Activated CD4-positive, alpha-beta T cell treated with anti-CD3 and anti-CD28 coated beads, Interleukin-2, amount 10 ng/mL, durations not matched to agents 24 days and 14 days (primary cell): ENCODE data around the gene PXT1. TPM values are rescaled to one million over a fixed set of nuclear protein-coding genes. Genes with fewer than 3 reads are reported as not detected.
"Not testable (repeated sequence)": the region's sequence is repeated elsewhere in the genome, so short reads cannot be mapped to it uniquely, and the experiment has no call there.

Experiments
- DNase-seq: peaks from one replicate; pipeline ENCODE4 v3.0.0; 2022
- H3K27ac Mint-ChIP-seq: one replicate; pipeline ENCODE4 v1.8.0; 2022; ENCODE audit warnings: mild to moderate bottlenecking, mixed read lengths
- H3K27me3 Mint-ChIP-seq: one replicate; pipeline ENCODE4 v1.8.0; 2022; ENCODE audit warnings: mixed read lengths
- H3K36me3 Mint-ChIP-seq: one replicate; pipeline ENCODE4 v1.8.0; 2022; ENCODE audit warnings: low read depth, mild to moderate bottlenecking, mixed read lengths
- H3K4me1 Mint-ChIP-seq: one replicate; pipeline ENCODE4 v1.8.0; 2021; ENCODE audit warnings: mixed read lengths
- H3K4me3 Mint-ChIP-seq: one replicate; pipeline ENCODE4 v1.8.0; 2022; ENCODE audit warnings: mild to moderate bottlenecking, moderate library complexity, mixed read lengths
- H3K9me3 Mint-ChIP-seq: one replicate; pipeline ENCODE4 v1.8.0; 2021; ENCODE audit warnings: mixed read lengths
- intact Hi-C: fragments of 100-400 bp; cut with micrococcal nuclease; formaldehyde crosslinking; loops from one replicate; pipeline ENCODE4 v1.15.1; 2023
- total RNA-seq: library from RNA; stranded (reverse); gene quantifications from 2 replicates; pipeline ENCODE4 v1.2.3, GENCODE V29; 2022

Gene PXT1
- total RNA-seq, 1 donor from 2014 or later, result 0.30 TPM

GRCh38 chr6:36463676-36464075 is 21.0 kb upstream of the PXT1 start:
- peaks cover 6% of the 10 kb centered on the region for H3K4me1 Mint-ChIP-seq
- intact Hi-C loops, result no loop called here
- no peak overlapping the region for H3K27ac Mint-ChIP-seq
- no peaks in the 10 kb centered on the region for H3K27me3 Mint-ChIP-seq
- no peak for DNase-seq
- H3K9me3 Mint-ChIP-seq, result no peaks in the 10 kb centered on the region
- H3K36me3 Mint-ChIP-seq, result peaks cover 30% of the 10 kb centered on the region
- H3K4me3 Mint-ChIP-seq, result no peak overlapping the region

DNA sequence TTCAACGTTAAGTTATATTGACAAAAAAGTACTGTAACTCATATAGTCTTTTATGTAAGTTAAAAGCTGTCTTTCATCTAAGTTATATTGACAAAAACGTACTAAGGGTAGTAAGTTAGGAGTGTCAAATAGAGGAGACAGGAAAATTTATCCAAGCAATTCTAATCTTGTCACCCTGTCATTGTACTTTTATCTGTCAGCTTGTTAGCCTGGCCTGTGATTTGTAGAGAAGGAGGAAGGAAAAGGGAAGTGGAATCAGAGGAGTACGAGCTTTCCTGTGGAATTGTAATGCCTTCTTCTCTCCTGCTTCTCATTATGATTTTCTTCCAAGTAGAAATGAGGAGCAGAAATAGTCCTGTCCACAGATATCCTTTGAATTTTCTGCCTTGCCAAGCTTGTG is 19.0 kb upstream of the PXT1 start:
- intact Hi-C loops, result no loop called here
- DNase-seq, result no peak
- H3K36me3 Mint-ChIP-seq, result peaks cover 31% of the 10 kb centered on the region
- no peaks in the 10 kb centered on the region for H3K27me3 Mint-ChIP-seq
- H3K27ac Mint-ChIP-seq, result no peak overlapping the region
- peaks cover 10% of the 10 kb centered on the region for H3K4me1 Mint-ChIP-seq
- no peak overlapping the region for H3K4me3 Mint-ChIP-seq
- H3K9me3 Mint-ChIP-seq, result no peaks in the 10 kb centered on the region

DNA sequence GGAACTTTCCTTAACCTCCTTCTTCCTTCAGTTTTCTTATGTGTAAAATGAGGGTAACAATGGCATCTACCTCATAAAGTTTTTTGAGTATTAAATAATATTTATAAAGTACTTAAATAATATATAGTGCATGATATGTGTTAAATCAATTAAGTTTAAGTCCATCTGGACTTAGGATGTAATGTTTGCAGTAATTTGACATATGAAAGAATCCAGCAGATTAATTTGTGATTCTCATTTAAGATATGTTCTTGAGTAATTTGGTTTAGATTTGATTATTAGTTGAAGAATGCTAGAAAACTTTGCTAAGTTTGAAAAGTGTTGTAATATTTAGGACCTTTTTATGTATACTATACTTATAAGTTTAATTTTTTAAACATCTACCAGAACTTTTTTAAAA is 18.3 kb upstream of the PXT1 start:
- no peak for DNase-seq
- no peaks in the 10 kb centered on the region for H3K9me3 Mint-ChIP-seq
- intact Hi-C loops, result no loop called here
- H3K4me3 Mint-ChIP-seq, result no peak overlapping the region
- H3K4me1 Mint-ChIP-seq, result peaks cover 10% of the 10 kb centered on the region
- H3K36me3 Mint-ChIP-seq, result peaks cover 27% of the 10 kb centered on the region
- no peak overlapping the region for H3K27ac Mint-ChIP-seq
- H3K27me3 Mint-ChIP-seq, result no peaks in the 10 kb centered on the region

DNA sequence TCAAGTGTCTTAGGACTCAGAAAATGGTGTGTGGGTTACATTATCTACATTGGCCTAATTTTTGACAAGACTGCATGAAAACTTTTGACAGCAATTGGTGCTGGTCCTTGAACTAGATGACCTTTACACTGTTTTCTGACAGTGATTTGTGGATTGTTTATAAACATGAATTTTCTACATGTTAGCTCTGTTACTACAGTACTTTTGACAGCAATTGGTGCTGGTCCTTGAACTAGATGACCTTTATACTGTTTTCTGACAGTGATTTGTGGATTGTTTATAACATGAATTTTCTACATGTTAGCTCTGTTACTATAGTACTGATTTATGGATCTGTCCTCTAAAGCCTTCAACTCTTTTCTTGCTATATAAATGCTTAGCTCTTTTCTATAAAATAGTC is 16.8 kb upstream of the PXT1 start:
- Mint-ChIP-seq H3K27ac (no peak overlapping the region), H3K4me3 (no peak overlapping the region), H3K9me3 (no peaks in the 10 kb centered on the region), H3K4me1 (peaks cover 8% of the 10 kb centered on the region), H3K27me3 (no peaks in the 10 kb centered on the region), H3K36me3 (peaks cover 25% of the 10 kb centered on the region)
- DNase-seq, result no peak
- intact Hi-C loops, result no loop called here

DNA sequence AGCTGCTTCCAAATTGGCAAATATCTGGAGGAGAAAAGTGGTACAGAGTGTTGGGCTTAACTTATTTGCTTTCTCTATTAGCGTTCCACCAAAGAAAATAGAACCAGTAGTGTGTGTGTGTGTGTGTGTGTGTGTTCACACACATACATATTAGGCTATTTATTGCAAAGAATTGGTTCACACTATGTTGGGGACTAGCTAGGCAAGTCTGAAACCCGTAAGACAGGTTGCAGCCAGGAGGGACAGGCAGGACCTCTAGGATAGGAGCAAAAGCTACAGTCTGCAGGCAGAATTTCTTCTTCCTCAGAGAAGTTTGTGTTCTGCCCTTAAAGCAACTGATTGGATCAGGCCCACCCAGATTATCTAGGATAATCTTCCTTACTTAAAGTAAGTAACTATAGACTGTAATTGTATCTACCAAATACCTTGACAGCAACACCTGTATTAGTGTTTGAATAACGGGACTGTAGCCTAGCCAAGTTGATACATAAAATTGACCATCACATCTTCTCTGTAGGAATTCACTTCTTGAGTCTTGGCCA is 12.9 kb upstream of the PXT1 start:
- Mint-ChIP-seq H3K27ac (no peak overlapping the region), H3K4me3 (no peak overlapping the region)

DNA sequence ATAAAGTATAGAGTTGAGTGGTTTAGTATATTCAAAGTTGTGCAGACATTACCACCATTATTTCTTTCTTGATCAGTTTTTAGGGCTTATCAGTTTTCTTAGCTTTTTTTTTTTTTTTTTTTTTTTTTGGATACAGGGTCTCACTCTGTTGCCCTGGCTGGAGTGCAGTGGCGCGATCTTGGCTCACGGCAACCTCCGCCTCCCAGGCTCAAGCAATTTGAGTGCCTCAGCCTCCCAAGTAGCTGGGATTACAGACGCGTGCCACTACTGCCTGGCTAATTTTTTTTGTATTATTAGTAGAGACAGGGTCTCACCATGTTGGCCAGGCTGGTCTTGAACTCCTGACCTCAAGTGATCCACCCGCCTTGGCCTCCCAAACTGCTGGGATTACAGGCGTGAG is 10.2 kb upstream of the PXT1 start:
- H3K4me1 Mint-ChIP-seq, result peaks cover 11% of the 10 kb centered on the region
- DNase-seq, H3K27me3 Mint-ChIP-seq, H3K4me3 Mint-ChIP-seq, H3K27ac Mint-ChIP-seq, H3K9me3 Mint-ChIP-seq, intact Hi-C loops: not testable (repeated sequence)
- peaks cover 30% of the 10 kb centered on the region for H3K36me3 Mint-ChIP-seq

More for the DNA sequence above, 12.9 kb upstream of the PXT1 start:
- Mint-ChIP-seq H3K4me1 (peaks cover 6% of the 10 kb centered on the region), H3K9me3 (no peaks in the 10 kb centered on the region), H3K36me3 (peaks cover 16% of the 10 kb centered on the region), H3K27me3 (no peaks in the 10 kb centered on the region)
- DNase-seq, result no peak
- intact Hi-C loops, result no loop called here

- Mint-ChIP-seq H3K36me3 (peaks cover 37% of the 10 kb centered on the region), H3K4me1 (peaks cover 20% of the 10 kb centered on the region)
- H3K9me3 Mint-ChIP-seq, H3K27ac Mint-ChIP-seq, intact Hi-C loops, H3K27me3 Mint-ChIP-seq, H3K4me3 Mint-ChIP-seq, DNase-seq: not testable (repeated sequence)
Measured at GRCh38 chr6:36449173-36449572, 6.5 kb upstream of the PXT1 start.

DNA sequence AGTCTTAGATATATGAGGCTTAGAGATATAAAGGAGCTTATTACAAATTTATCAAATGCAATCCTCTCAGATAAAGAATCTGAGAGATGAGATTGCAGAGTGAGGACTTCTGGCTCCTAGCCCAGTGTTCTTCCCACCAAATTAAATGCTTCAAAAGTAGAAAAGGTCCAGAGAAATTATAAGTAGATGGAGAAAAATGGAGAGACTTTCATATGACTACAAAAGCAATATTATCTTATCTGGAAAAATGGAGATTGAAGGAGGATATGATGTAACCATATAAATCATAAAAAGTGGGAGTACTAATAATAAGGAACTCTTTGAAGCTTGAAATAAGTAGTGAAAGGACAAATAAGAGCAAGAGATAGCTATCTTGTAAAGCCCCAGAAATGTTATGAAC is 3.0 kb upstream of the PXT1 start:
- intact Hi-C loops, result no loop called here
- Mint-ChIP-seq H3K4me3 (peak overlapping the region; percentile 22), H3K27me3 (no peaks in the 10 kb centered on the region), H3K27ac (no peak overlapping the region), H3K9me3 (no peaks in the 10 kb centered on the region), H3K36me3 (peaks cover 33% of the 10 kb centered on the region), H3K4me1 (peaks cover 33% of the 10 kb centered on the region)
- no peak for DNase-seq

- peaks cover 31% of the 10 kb centered on the region for H3K4me1 Mint-ChIP-seq
- no peaks in the 10 kb centered on the region for H3K27me3 Mint-ChIP-seq
- H3K27ac Mint-ChIP-seq, result peak overlapping the region; percentile 93
- peaks cover 30% of the 10 kb centered on the region for H3K36me3 Mint-ChIP-seq
- peak overlapping the region; percentile 96 for H3K4me3 Mint-ChIP-seq
- no peaks in the 10 kb centered on the region for H3K9me3 Mint-ChIP-seq
- intact Hi-C loops, result loop anchor here (5.0 kb wide), 1 partner anchor 818 kb away; no protein-coding TSS in a partner anchor
- no peak for DNase-seq
Measured at GRCh38 chr6:36444470-36444869, 1.8 kb upstream of the PXT1 start.

DNA sequence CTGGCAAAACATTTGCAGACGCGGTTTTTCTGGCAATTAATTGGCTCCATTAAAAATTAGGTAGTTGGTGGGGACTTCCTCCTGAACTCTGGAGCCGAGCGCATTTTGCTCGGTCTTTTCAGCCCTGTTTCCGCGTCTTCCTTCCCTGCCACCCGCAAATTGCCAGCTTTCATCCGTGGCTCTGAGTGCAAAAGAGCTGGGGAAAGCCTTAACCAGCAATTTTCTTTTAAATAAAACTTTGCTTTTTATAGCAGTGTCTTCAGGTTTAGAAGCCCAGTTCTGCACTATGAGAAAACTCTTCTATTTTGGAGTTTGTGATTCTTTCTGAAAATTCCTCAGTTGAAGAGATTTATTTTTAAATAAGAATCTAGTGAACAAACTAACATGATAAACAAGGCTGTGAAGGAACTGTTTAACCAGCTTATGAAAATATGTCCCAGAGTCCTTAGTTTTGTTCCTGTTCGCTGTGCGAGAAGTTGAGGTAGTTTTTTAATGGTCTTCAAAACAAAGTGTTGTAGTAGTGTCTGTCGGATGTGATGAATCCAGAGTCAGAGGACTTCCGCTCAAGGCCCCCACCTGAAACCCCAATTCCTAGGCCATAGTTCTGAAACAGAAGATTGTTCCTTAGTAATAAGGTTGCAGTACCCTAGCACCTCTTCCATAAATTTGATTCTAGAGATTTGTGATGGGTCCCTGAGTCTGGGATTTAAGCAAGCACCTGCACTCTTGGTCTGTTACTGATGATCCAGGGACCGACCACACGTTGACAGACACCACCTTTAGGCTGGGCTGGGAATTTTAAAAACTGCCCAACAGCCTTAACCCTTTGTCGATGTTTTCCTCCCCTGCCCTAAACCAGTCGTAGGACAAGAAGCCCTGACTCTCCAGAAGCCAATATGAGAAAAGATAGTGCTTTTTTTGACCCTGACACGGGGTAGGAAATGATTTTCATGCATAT is 1.1 kb upstream of the PXT1 start:
- Mint-ChIP-seq H3K36me3 (peaks cover 23% of the 10 kb centered on the region), H3K27me3 (no peaks in the 10 kb centered on the region), H3K4me1 (peaks cover 29% of the 10 kb centered on the region), H3K27ac (peak overlapping the region; percentile 93), H3K4me3 (peak overlapping the region; percentile 96), H3K9me3 (no peaks in the 10 kb centered on the region)
- intact Hi-C loops, result loop anchor here (2.0 to 5.0 kb wide), 2 partner anchors 103 to 819 kb away; partner anchors contain the start of gene STK38
- peak; percentile 72 for DNase-seq

DNA sequence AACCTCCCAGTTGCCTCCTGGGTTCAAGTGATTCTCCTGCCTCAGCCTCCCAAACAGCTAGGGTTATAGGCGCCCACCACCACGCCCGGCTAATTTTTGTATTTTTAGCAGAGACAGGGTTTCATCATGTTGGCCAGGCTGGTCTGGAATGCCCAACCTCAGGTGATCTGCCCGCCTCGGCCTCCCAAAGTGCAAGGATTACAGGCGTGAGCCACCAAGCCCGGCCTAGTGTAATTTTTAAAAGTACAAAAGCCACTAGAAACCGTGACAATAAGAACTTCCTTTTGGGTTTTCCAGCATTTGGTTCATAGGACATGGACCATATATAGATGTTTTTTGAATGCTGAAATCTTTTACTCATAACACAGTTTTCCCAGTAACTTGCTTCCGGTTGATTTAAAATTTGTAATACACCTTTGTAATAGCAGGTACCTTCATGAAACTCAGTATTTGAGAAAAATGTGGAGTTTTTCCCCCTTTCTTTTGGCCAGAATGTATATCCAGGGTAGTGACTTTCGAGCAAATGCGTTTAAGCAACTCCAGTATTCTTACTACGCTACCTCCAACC is 467 bp downstream of the PXT1 start:
- intact Hi-C loops, result loop anchor here (1.0 to 5.0 kb wide), 4 partner anchors 105 to 820 kb away; partner anchors contain the start of genes SRSF3 and STK38
- Mint-ChIP-seq H3K4me1 (peaks cover 28% of the 10 kb centered on the region), H3K27me3 (no peaks in the 10 kb centered on the region), H3K9me3 (no peaks in the 10 kb centered on the region), H3K4me3 (peak overlapping the region; percentile 96), H3K36me3 (peaks cover 14% of the 10 kb centered on the region), H3K27ac (peak overlapping the region; percentile 98)
- DNase-seq, result no peak

DNA sequence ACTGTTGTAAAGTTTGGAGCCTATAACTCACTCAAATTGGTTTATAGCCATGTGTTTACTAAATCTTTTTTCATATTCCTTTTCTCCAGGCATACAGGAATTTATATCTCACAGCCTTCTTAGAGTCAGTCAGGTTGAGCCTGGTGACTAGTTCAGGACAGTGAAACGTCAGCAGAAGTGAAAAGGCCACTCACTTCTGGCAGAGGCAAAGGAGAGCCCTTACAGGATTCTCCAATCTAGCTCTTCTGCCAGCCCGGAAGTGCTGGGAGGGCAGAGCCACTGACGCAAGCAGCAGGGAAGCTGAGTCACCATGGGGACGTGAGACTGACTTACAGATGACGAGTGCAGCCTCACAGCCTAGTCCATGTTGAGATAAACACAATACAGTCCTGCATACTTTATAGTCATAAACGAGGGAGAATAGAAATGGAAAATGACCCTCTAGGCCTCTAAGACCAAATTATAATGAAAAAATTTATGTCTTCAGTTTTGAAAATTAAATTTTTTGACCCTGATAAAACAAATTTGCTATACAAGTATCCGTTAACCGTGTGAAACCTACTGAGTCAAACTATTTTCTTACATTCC is 1.3 kb downstream of the PXT1 start:
- Mint-ChIP-seq H3K4me3 (peak overlapping the region; percentile 42), H3K27ac (peak overlapping the region; percentile 75), H3K4me1 (peaks cover 28% of the 10 kb centered on the region), H3K36me3 (peaks cover 12% of the 10 kb centered on the region), H3K27me3 (no peaks in the 10 kb centered on the region), H3K9me3 (no peaks in the 10 kb centered on the region)
- intact Hi-C loops, result loop anchor here (1.0 to 5.0 kb wide), 2 partner anchors 18 to 821 kb away; no protein-coding TSS in a partner anchor
- DNase-seq, result peak; percentile 94

DNA sequence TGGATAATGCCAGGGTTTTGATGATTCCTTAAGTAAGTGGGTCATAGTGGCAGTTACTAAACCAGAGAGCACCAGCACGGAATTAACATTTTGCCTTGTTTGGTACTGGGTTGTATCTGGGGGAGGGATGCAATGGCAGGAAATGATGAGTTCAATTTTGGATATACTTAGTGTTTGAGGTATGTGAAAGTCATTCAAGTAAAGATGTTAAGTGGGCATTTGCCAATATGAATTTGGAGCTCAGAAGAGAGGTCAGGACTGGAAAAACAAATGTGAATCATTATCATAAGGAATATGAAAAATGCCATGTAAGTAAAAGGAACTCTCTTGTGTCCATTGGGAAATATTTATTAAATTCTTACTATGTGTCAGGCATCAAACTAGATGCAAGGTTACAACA is 6.2 kb downstream of the PXT1 start:
- no peak overlapping the region for H3K27ac Mint-ChIP-seq
- H3K4me3 Mint-ChIP-seq, result no peak overlapping the region
- no peaks in the 10 kb centered on the region for H3K9me3 Mint-ChIP-seq
- no peak for DNase-seq
- intact Hi-C loops, result no loop called here
- H3K27me3 Mint-ChIP-seq, result peaks cover 1% of the 10 kb centered on the region
- H3K4me1 Mint-ChIP-seq, result peaks cover 8% of the 10 kb centered on the region
- no peaks in the 10 kb centered on the region for H3K36me3 Mint-ChIP-seq
